Smooth muscle cell (in vitro differentiated cells): ENCODE measurements around the gene PHACTR1. TPM values are rescaled to one million over a fixed set of nuclear protein-coding genes. Genes with fewer than 3 reads are reported as not detected.
A peak's percentile ranks its signal among the peaks of the same experiment; 100 is the strongest.

Experiments used
- DNase-seq: peaks from one replicate; lab custom pipeline; 2025; ENCODE audit not compliant: unreplicated experiment; lab: John Stamatoyannopoulos, UW
- H2AFZ ChIP-seq: fragments of 200-600 bp; sonication (generic); 2 replicates; pipeline ENCODE4 v1.6.0; 2016; ENCODE audit warnings: antibody characterized with exemption, low read depth, mild to moderate bottlenecking
- H3F3A ChIP-seq: fragments of 200-600 bp; sonication (generic); 2 replicates; pipeline ENCODE4 v1.6.0; 2017; ENCODE audit warnings: antibody characterized with exemption, low read depth
- H3K27ac ChIP-seq: fragments of 200-600 bp; sonication (generic); 2 replicates; pipeline ENCODE4 v1.5.1; 2016; ENCODE audit warnings: low read depth, mild to moderate bottlenecking
- H3K27me3 ChIP-seq: fragments of 200-600 bp; sonication (generic); 2 replicates; pipeline ENCODE4 v1.6.1; 2016; ENCODE audit warnings: low read depth, mild to moderate bottlenecking
- H3K36me3 ChIP-seq: fragments of 200-600 bp; sonication (generic); 2 replicates; pipeline ENCODE4 v1.5.1; 2016; ENCODE audit warnings: low read depth
- H3K4me1 ChIP-seq: fragments of 200-600 bp; sonication (generic); 2 replicates; pipeline ENCODE4 v1.5.1; 2016; ENCODE audit warnings: low read depth
- H3K4me2 ChIP-seq: fragments of 200-600 bp; sonication (generic); 2 replicates; pipeline ENCODE4 v1.6.0; 2016; ENCODE audit warnings: mild to moderate bottlenecking
- H3K4me3 ChIP-seq: fragments of 200-600 bp; sonication (generic); 2 replicates; pipeline ENCODE4 v1.5.1; 2016; ENCODE audit warnings: mild to moderate bottlenecking
- H3K79me2 ChIP-seq: fragments of 200-600 bp; sonication (generic); 2 replicates; pipeline ENCODE4 v1.6.0; 2016; ENCODE audit warnings: low read depth, mild to moderate bottlenecking
- H3K9ac ChIP-seq: fragments of 200-600 bp; sonication (generic); 2 replicates; pipeline ENCODE4 v1.6.0; 2016; ENCODE audit warnings: low read depth
- H3K9me3 ChIP-seq: fragments of 200-600 bp; sonication (generic); replicated peaks from 2 replicates; pipeline ENCODE4 v1.5.1; 2016; ENCODE audit warnings: low read depth
- H4K20me1 ChIP-seq: fragments of 200-600 bp; sonication (generic); 2 replicates; pipeline ENCODE4 v1.6.0; 2016; ENCODE audit warnings: low read depth
- CTCF ChIP-seq: fragments of 200-600 bp; sonication (generic); IDR thresholded peaks from 2 replicates; pipeline ENCODE4 v1.5.1; 2017; ENCODE audit warnings: borderline replicate concordance, mild to moderate bottlenecking, antibody characterized with exemption; ENCODE audit not compliant: insufficient read depth, poor library complexity, severe bottlenecking
- WGBS: methylation state at CpG from one replicate; pipeline ENCODE4 v1.1.7; 2016; ENCODE audit warnings: low lambda C conversion rate; 5-methylcytosine and 5-hydroxymethylcytosine counted together
- polyA plus RNA-seq: library from polyadenylated mRNA; unstranded; fragments of >200 nt; fragmentation: Nextera tagmentation; extraction: Ambion mirVana; gene quantifications from 2 replicates; pipeline ENCODE4 v1.2.1, GENCODE V29; 2016
- total RNA-seq: library from RNA; depleted of rRNA; stranded (reverse); fragments of >200 nt; gene quantifications from 2 replicates; pipeline ENCODE4 v1.2.3, GENCODE V29; 2014

Gene PHACTR1
- total and polyA plus RNA-seq, 2 experiments from 2014 or later: 0.09 to 0.67 TPM

GRCh38 chr6:13248584-13248985, 532.0 kb downstream of the PHACTR1 start:
- no peak for DNase-seq
- peak overlapping the region; percentile 67 for H2AFZ ChIP-seq
- H3K79me2 ChIP-seq: no peaks in the 10 kb centered on the region
- peak overlapping the region; percentile 19 for H3K4me2 ChIP-seq
- TF ChIP-seq CTCF: no peak
- no peaks in the 10 kb centered on the region for H3K9me3 ChIP-seq
- H3K27me3 ChIP-seq: no peaks in the 10 kb centered on the region
- H3F3A ChIP-seq: peaks cover 7% of the 10 kb centered on the region
- peak overlapping the region; percentile 73 for H3K27ac ChIP-seq
- no peak overlapping the region for H3K4me3 ChIP-seq
- 65% methylated on average over 8 of the region's 8 CpGs for WGBS
- no peaks in the 10 kb centered on the region for H3K36me3 ChIP-seq
- peaks cover 11% of the 10 kb centered on the region for H3K4me1 ChIP-seq
- H3K9ac ChIP-seq: peak overlapping the region; percentile 15
- H4K20me1 ChIP-seq: no peaks in the 10 kb centered on the region

- 71% methylated on average over 8 of the region's 8 CpGs for whole genome bisulfite sequencing
- no peak for TF ChIP-seq CTCF
These were observed 532.4 kb downstream of the PHACTR1 start for GRCh38 chr6:13248994-13249393.

GRCh38 chr6:13249817-13250216, 533.2 kb downstream of the PHACTR1 start:
- 100% methylated on average over 1 of the region's 1 CpG for WGBS
- Histone ChIP-seq H3K27me3 (no peaks in the 10 kb centered on the region), H2AFZ (no peak overlapping the region), H3K4me2 (no peak overlapping the region), H3K4me3 (no peak overlapping the region), H3K27ac (no peak overlapping the region), H3K4me1 (peaks cover 11% of the 10 kb centered on the region), H3F3A (peaks cover 5% of the 10 kb centered on the region), H3K9me3 (no peaks in the 10 kb centered on the region), H4K20me1 (no peaks in the 10 kb centered on the region), H3K9ac (no peak overlapping the region), H3K79me2 (no peaks in the 10 kb centered on the region), H3K36me3 (no peaks in the 10 kb centered on the region)
- no peak for DNase-seq
- no peak for TF ChIP-seq CTCF

More at GRCh38 chr6:13248994-13249393, 532.4 kb downstream of the PHACTR1 start:
- H3F3A ChIP-seq: peaks cover 5% of the 10 kb centered on the region
- no peak overlapping the region for H3K9ac ChIP-seq
- DNase-seq: no peak
- no peak overlapping the region for H3K4me3 ChIP-seq
- H4K20me1 ChIP-seq: no peaks in the 10 kb centered on the region
- H3K4me1 ChIP-seq: peaks cover 11% of the 10 kb centered on the region
- no peak overlapping the region for H3K4me2 ChIP-seq
- H3K9me3 ChIP-seq: no peaks in the 10 kb centered on the region
- peak overlapping the region; percentile 67 for H2AFZ ChIP-seq
- no peaks in the 10 kb centered on the region for H3K36me3 ChIP-seq
- H3K27me3 ChIP-seq: no peaks in the 10 kb centered on the region
- no peaks in the 10 kb centered on the region for H3K79me2 ChIP-seq
- peak overlapping the region; percentile 73 for H3K27ac ChIP-seq

GRCh38 chr6:13250703-13251102, 534.1 kb downstream of the PHACTR1 start:
- Histone ChIP-seq H3F3A (peaks cover 5% of the 10 kb centered on the region), H3K9me3 (no peaks in the 10 kb centered on the region), H3K27me3 (no peaks in the 10 kb centered on the region), H3K4me1 (peaks cover 11% of the 10 kb centered on the region), H3K4me3 (no peak overlapping the region), H3K36me3 (no peaks in the 10 kb centered on the region), H2AFZ (no peak overlapping the region), H4K20me1 (no peaks in the 10 kb centered on the region), H3K79me2 (no peaks in the 10 kb centered on the region), H3K9ac (no peak overlapping the region), H3K4me2 (no peak overlapping the region), H3K27ac (no peak overlapping the region)
- DNase-seq: no peak
- 93% methylated on average over 6 of the region's 6 CpGs for WGBS
- TF ChIP-seq CTCF: no peak
